Embryonic facial prominence (tissue), 1 donor: ENCODE data around the gene NEUROD2.

Experiments
- DNase-seq: peaks from one replicate; pipeline ENCODE4 v3.0.0-alpha.2; 2016; ENCODE audit errors: extremely low spot score

NEUROD2 gene

GRCh38 chr17:39618956-39619785, 11.5 kb upstream of the NEUROD2 start:
- no peak for DNase-seq

DNA sequence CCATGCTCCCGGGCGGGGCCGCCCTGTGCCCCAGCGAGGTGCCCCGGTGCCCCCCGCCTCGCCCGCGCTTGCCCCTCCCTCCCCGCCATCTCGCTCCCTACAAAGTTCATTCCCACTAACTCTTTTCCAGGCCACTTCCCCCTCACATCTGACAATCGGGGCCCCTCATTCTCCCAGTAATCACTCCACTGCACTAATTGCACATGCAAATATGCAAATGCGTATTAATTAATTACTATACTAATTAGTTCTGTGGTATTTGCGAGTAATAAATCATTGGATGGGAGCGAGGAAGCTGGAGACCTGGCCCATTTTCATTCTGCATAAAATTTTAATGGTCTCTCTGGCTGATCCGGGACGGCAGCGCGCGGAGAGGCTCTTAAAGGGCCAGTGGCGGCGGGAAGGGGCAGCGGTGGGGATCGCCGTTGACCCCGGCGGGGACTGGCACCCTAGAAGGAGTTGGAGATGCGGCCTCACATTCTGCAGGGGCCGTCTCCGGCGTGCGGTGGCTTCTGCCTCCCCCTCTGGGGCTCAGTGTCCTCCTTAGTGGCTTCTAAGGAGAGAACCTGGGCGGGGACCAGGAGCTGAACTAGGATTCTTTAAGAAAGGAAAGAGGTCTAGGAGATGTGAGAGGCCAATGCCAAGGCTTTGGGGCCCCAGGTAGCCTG, 10.7 kb upstream of the NEUROD2 start:
- DNase-seq, result no peak

- DNase-seq, result no peak
Observed at GRCh38 chr17:39617446-39618245, 9.9 kb upstream of the NEUROD2 start.

- no peak for DNase-seq
Observed at GRCh38 chr17:39617100-39617445, 9.4 kb upstream of the NEUROD2 start.

DNA sequence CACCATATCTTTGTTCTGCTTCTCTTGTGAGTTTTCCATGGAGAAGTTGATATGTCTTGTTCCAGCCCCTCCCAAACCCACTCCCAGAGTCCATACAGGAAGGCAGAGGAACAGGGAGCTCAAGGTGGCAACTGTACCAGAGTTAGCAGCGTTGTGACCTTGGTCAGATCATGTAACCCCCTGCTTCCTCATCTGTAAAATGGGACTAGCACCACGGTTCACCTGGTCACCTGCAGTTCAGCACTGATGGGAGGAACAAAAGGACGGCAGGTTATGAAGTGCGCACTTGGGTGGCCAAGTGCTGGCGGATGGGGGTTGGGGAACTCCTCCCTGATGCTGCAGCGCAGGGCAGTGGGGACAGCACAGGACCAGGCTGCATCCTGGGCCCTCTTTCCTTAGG, 7.7 kb upstream of the NEUROD2 start:
- DNase-seq, result no peak

- no peak for DNase-seq
Observed at GRCh38 chr17:39614545-39615157, 6.9 kb upstream of the NEUROD2 start.

GRCh38 chr17:39612935-39613464, 5.3 kb upstream of the NEUROD2 start:
- no peak for DNase-seq

DNA sequence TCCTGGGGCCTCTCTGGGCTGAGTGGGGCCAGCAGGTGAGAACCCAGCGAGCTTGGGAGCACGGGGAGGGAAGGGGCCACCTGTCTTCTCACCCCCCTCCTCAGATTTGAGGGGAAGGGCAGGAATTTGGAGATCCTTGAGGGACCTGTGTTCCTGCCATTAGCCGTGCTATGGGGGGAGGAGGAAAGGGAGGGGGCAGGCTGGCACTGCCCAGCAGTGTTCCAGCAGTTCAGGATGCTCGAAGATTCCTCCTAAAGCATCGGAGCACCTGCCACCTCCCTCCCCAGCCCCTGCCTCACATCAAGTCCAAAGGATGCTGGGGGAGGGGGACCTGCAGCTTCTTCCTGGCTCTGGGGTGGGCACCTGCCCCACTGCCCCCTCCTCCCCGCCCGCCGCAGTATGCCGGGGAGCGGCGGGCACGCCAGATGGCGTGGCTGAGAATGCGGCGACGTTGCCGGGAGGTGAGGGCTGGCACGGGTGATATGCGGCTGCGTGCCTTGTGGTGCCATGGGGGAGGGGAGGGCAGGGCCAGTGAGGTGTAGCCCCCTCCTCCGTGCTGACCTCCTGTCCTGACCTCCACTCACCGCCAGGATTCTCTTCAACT, 4.7 kb upstream of the NEUROD2 start:
- no peak for DNase-seq

DNA sequence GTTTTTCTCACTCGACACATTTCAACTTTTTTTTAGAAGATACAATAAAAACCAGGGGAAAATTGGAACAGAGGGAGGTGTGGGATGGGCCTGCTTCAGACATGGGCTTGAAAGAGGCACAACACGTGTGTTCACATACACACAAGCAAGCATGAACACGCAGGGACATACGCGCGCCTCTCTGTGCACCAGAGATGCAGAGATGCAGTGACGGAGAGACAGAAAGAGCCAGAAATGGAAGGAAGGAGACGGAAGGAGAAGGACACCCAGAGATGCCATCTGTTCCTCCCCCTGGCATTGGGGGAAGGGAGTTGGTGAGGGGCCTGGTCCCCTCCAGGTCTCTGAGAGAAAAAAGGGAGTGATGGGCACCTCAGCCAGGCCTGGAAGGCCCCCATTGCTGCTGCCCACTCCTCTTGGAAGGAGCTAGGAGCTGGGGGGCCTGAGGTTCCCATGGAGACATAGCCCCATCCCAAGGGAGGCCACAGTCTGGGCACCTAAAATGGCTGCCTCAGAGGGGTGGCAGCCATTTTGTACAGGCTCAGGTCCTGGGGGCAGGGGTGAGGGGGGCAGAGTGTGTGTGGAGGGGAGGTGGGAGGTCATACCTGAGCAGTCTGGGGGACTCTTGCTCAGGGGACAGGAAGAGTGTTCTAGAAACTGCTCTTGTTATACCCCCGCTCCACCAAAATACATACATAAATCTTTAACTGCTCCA, 3.8 kb upstream of the NEUROD2 start:
- DNase-seq, result no peak

DNA sequence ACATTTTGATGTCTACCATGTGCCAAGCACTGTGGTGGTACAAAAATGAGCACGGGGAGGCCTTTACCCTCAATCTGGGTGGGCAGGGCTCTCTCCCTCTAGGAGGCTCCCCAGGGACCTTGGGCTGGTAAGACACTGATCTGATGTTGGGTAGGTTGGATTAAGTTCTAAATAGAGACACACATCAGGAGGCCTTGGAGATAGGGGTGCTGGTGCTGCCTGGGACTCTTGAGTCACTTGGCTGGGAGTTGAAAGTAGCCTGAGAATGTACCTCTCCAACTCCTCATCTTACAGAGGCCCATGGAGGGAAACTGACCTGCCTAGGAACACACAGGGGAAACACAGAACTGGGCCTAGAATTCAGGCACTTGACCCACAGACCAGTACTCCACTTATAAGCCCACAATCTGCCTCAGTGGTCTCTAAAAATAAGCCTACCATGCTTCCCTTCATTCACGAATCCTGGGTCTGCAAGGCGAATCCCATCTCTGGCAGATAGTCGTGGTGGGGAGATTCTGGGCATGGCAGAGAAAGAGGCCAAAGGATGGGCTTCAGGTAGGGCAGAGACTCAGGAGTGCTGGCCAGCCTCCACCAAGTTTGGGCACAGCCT, 1.8 kb upstream of the NEUROD2 start:
- no peak for DNase-seq

- no peak for DNase-seq
Observed at GRCh38 chr17:39608142-39608981, 642 bp upstream of the NEUROD2 start.

DNA sequence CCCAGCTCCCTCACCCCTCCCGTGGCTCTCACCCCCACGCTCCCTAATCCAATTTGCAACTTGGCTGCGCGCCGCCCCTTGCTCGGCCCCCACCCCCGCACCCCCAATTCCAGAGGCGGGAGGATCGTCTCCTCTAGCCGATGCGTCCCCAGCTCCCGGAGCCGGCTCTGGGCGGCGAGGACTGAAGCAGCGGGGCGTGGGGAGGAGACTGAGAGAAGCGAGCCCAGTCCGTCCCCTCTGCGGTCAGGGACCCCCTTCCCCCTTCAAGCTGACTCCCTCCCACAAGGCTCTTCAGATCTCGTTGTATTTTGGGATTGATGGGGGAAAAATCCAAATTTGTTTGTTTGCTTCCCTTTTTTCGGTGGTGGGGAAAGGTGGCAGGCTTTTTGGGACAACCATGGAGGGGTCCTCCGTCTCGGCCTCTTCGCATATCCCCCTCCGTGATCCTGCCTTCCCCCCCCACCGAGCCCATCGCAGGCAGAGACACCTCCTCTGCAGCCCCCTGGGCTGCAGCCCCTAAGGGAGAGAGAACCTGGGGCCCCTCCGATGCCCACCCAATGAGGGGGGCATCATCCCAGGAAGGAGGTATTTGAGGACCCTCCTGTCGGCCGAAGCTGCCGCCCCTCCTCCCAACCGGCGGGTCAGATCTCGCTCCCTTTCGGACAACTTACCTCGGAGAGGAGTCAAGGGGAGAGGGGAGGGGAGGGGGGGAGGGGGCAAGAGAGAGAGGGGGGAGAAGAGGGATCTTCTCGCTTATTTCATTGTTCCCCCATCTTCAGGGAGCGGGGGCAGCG, 466 bp downstream of the NEUROD2 start:
- no peak for DNase-seq

- no peak for DNase-seq
Observed at GRCh38 chr17:39606434-39607056, 1.2 kb downstream of the NEUROD2 start.

DNA sequence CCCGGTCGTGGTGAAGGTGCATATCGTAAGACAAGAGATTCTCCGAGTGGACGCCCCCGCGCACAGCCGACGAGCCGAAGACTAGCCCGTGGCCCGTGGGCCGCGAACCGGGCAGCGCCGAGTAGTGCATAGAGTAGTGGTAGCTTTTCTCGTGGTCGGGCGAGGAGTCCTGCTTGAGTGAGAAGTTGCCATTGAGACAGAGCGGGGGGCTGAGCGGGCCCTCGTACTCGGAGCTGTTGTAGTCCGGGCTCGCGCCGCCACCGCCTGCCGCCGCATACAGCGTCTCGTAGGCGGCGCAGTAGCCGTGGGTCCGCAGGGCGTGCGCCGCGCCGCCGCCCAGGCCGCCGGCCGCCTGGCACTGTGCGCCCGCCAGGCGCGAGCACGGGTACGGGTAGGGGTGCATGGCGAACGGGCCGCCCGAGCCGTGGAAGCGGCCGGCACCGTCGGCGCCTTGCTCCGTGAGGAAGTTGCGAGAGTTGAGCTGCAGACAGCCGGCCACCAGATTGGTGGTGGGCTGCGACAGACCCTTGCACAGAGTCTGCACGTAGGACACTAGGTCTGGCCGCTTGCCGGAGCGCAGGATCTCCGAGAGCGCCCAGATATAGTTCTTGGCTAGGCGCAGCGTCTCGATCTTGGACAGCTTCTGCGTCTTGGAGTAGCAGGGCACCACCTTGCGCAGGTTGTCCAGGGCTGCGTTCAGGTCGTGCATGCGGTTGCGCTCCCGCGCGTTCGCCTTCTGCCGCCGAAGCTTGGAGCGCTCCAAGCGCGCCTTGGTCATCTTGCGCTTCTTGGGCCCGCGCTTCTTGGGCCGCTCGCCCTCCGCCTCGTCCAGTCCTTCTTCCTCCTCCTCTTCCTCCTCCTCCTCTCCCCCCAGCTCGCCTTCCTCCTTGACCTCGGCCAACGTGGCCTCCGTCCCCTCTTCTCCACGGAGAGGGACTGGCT, 2.0 kb downstream of the NEUROD2 start:
- no peak for DNase-seq

DNA sequence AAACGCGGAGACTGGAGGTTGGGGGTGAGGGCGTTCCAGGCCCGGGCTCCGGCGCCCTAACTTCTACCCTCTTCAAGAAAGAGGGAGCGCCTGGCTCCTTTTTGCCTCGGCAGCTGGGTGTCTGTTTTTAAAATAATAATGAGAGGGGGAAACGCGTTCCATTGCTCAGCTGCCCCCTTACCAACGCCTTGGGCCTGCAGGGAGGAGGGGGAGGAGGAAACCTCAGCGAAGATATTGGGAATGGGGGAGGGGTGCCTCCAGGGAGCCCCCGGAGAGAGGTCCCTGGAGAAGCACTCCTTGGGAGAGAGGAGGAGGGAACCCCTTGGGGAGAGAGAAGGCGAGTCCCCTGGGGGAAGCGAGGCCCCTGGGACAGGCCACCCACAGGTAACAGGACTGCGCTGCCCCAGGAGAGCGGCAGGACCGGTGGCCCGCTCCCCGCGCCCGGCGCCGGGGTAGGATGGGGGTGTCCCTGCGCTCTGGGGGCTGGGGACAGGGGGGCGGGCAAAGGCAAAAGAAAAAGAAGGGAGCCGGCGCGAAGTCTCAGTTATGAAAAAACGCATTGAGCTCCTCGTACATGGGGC, 2.7 kb downstream of the NEUROD2 start:
- DNase-seq, result no peak

- DNase-seq, result no peak
Observed at GRCh38 chr17:39603304-39604016, 4.3 kb downstream of the NEUROD2 start.
